Activated effector memory CD4-positive, alpha-beta T cell treated with Interleukin-2 at 50 U/mL for 16 hours (primary cell): ENCODE measurements around the gene TSEN15.
"Not testable (repeated sequence)": the region's sequence is repeated elsewhere in the genome, so short reads cannot be mapped to it uniquely, and the experiment has no call there.

Experiments used
- DNase-seq: peaks from one replicate; pipeline ENCODE4 v3.0.0-alpha.2; 2020

The TSEN15 gene

GRCh38 chr1:184031409-184032107 lies 20.0 kb upstream of the TSEN15 start:
- no peak for DNase-seq

- DNase-seq = no peak
Measured at GRCh38 chr1:184032306-184032929, 19.1 kb upstream of the TSEN15 start.

- no peak for DNase-seq
Measured at GRCh38 chr1:184032930-184033418, 18.6 kb upstream of the TSEN15 start.

GRCh38 chr1:184033711-184034167 lies 17.8 kb upstream of the TSEN15 start:
- DNase-seq = no peak

- no peak for DNase-seq
Measured at GRCh38 chr1:184034761-184035379, 16.7 kb upstream of the TSEN15 start.

GRCh38 chr1:184035719-184036516 lies 15.6 kb upstream of the TSEN15 start:
- DNase-seq = no peak

GRCh38 chr1:184036517-184036949 lies 15.0 kb upstream of the TSEN15 start:
- no peak for DNase-seq

GRCh38 chr1:184037849-184038591 lies 13.5 kb upstream of the TSEN15 start:
- DNase-seq = no peak

- DNase-seq = no peak
Measured at GRCh38 chr1:184039126-184039525, 12.4 kb upstream of the TSEN15 start.

GRCh38 chr1:184041731-184042130 lies 9.8 kb upstream of the TSEN15 start:
- no peak for DNase-seq

- not testable (repeated sequence) for DNase-seq
Measured at GRCh38 chr1:184043315-184043714, 8.2 kb upstream of the TSEN15 start.

- DNase-seq = no peak
Measured at GRCh38 chr1:184044603-184045376, 6.7 kb upstream of the TSEN15 start.

- not testable (repeated sequence) for DNase-seq
Measured at GRCh38 chr1:184047541-184047940, 4.0 kb upstream of the TSEN15 start.

- no peak for DNase-seq
Measured at GRCh38 chr1:184048561-184049240, 2.8 kb upstream of the TSEN15 start.

- DNase-seq = no peak
Measured at GRCh38 chr1:184049291-184049690, 2.2 kb upstream of the TSEN15 start.

GRCh38 chr1:184049836-184050468 lies 1.6 kb upstream of the TSEN15 start:
- no peak for DNase-seq

- no peak for DNase-seq
Measured at GRCh38 chr1:184050636-184051035, 894 bp upstream of the TSEN15 start.

- no peak for DNase-seq
Measured at GRCh38 chr1:184051138-184051484, 419 bp upstream of the TSEN15 start.

GRCh38 chr1:184052194-184052559 lies 647 bp downstream of the TSEN15 start:
- DNase-seq = no peak

- no peak for DNase-seq
Measured at GRCh38 chr1:184052750-184053149, 1.2 kb downstream of the TSEN15 start.

- DNase-seq = no peak
Measured at GRCh38 chr1:184053881-184054280, 2.4 kb downstream of the TSEN15 start.
